Measurements from ENCODE around the gene HMGCS2.
"Not testable (repeated sequence)": the region's sequence is repeated elsewhere in the genome, so short reads cannot be mapped to it uniquely, and the experiment has no call there.

HMGCS2 gene

GRCh38 chr1:119794230-119794875 lies 25.6 kb upstream of the HMGCS2 start:
- DNase-seq (ENCODE audit: low read depth, low spot score): no peak
- H3K4me3 ChIP-seq (ENCODE audit: low read length): no peak overlapping the region

- no peak overlapping the region for H3K4me3 ChIP-seq (ENCODE audit: low read length)
- DNase-seq (ENCODE audit: low read depth, low spot score): no peak
These were observed 22.7 kb upstream of the HMGCS2 start for GRCh38 chr1:119791377-119791776.

GRCh38 chr1:119790451-119791198 lies 21.9 kb upstream of the HMGCS2 start:
- no peak overlapping the region for H3K4me3 ChIP-seq (ENCODE audit: low read length)
- DNase-seq (ENCODE audit: low read depth, low spot score): no peak

GRCh38 chr1:119787776-119788175 lies 19.1 kb upstream of the HMGCS2 start:
- DNase-seq (ENCODE audit: low read depth, low spot score): no peak
- H3K4me3 ChIP-seq (ENCODE audit: low read length): no peak overlapping the region

- DNase-seq (ENCODE audit: low read depth, low spot score); H3K4me3 ChIP-seq (ENCODE audit: low read length): not testable (repeated sequence)
These were observed 17.9 kb upstream of the HMGCS2 start for GRCh38 chr1:119786473-119787050.

- H3K4me3 ChIP-seq (ENCODE audit: low read length); DNase-seq (ENCODE audit: low read depth, low spot score): not testable (repeated sequence)
These were observed 17.3 kb upstream of the HMGCS2 start for GRCh38 chr1:119786046-119786445.

- DNase-seq (ENCODE audit: low read depth, low spot score): no peak
- H3K4me3 ChIP-seq (ENCODE audit: low read length): no peak overlapping the region
These were observed 15.6 kb upstream of the HMGCS2 start for GRCh38 chr1:119784191-119784781.

- H3K4me3 ChIP-seq (ENCODE audit: low read length): no peak overlapping the region
- DNase-seq (ENCODE audit: low read depth, low spot score): no peak
These were observed 14.9 kb upstream of the HMGCS2 start for GRCh38 chr1:119783354-119784185.

- H3K4me3 ChIP-seq (ENCODE audit: low read length): no peak overlapping the region
- DNase-seq (ENCODE audit: low read depth, low spot score): no peak
These were observed 14.1 kb upstream of the HMGCS2 start for GRCh38 chr1:119782631-119783325.

- no peak for DNase-seq (ENCODE audit: low read depth, low spot score)
- H3K4me3 ChIP-seq (ENCODE audit: low read length): no peak overlapping the region
These were observed 12.9 kb upstream of the HMGCS2 start for GRCh38 chr1:119781434-119782210.

- H3K4me3 ChIP-seq (ENCODE audit: low read length): no peak overlapping the region
- DNase-seq (ENCODE audit: low read depth, low spot score): no peak
These were observed 11.2 kb upstream of the HMGCS2 start for GRCh38 chr1:119779869-119780356.

GRCh38 chr1:119778886-119779560 lies 10.3 kb upstream of the HMGCS2 start:
- H3K4me3 ChIP-seq (ENCODE audit: low read length): no peak overlapping the region
- no peak for DNase-seq (ENCODE audit: low read depth, low spot score)

GRCh38 chr1:119778359-119778758 lies 9.7 kb upstream of the HMGCS2 start:
- H3K4me3 ChIP-seq (ENCODE audit: low read length): no peak overlapping the region
- no peak for DNase-seq (ENCODE audit: low read depth, low spot score)

- DNase-seq (ENCODE audit: low read depth, low spot score): no peak
- no peak overlapping the region for H3K4me3 ChIP-seq (ENCODE audit: low read length)
These were observed 6.2 kb upstream of the HMGCS2 start for GRCh38 chr1:119774746-119775490.

- DNase-seq (ENCODE audit: low read depth, low spot score): no peak
- H3K4me3 ChIP-seq (ENCODE audit: low read length): no peak overlapping the region
These were observed 5.1 kb upstream of the HMGCS2 start for GRCh38 chr1:119773711-119774241.

- DNase-seq (ENCODE audit: low read depth, low spot score): no peak
- H3K4me3 ChIP-seq (ENCODE audit: low read length): no peak overlapping the region
These were observed 3.6 kb upstream of the HMGCS2 start for GRCh38 chr1:119772298-119772697.
